ENCODE results near the gene FRMD4B. TPM values are rescaled to one million over a fixed set of nuclear protein-coding genes. Genes with fewer than 3 reads are reported as not detected.

Gene FRMD4B
- total RNA-seq, 4 donors from 2014 or later, result 9.3 to 54.5 (median 27.9) TPM

- DNase-seq, result no peak
Measured at GRCh38 chr3:69255928-69256327, 130.0 kb downstream of the FRMD4B start.

GRCh38 chr3:69254351-69254750 is 131.5 kb downstream of the FRMD4B start:
- no peaks in the 10 kb centered on the region for H3K4me1 ChIP-seq
- TF ChIP-seq CTCF (IDR thresholded peaks at IDR 0.05) (no peak), POLR2A (IDR thresholded peaks at IDR 0.05) (no peak)

More at GRCh38 chr3:69255928-69256327, 130.0 kb downstream of the FRMD4B start:
- Histone ChIP-seq H3K27ac (no peak overlapping the region), H3K36me3 (no peaks in the 10 kb centered on the region), H3K9me3 (no peaks in the 10 kb centered on the region), H3K4me3 (no peak overlapping the region), H3K4me1 (no peaks in the 10 kb centered on the region), H3K27me3 (no peaks in the 10 kb centered on the region)
- TF ChIP-seq CTCF (IDR thresholded peaks at IDR 0.05) (no peak), POLR2A (IDR thresholded peaks at IDR 0.05) (no peak)

GRCh38 chr3:69252631-69253030 is 133.3 kb downstream of the FRMD4B start:
- no peaks in the 10 kb centered on the region for H3K27me3 ChIP-seq
- TF ChIP-seq POLR2A (IDR thresholded peaks at IDR 0.05), result no peak
- no peak for TF ChIP-seq CTCF (IDR thresholded peaks at IDR 0.05)

More at GRCh38 chr3:69254351-69254750, 131.5 kb downstream of the FRMD4B start:
- Histone ChIP-seq H3K36me3 (no peaks in the 10 kb centered on the region), H3K9me3 (no peaks in the 10 kb centered on the region), H3K27ac (no peak overlapping the region), H3K27me3 (no peaks in the 10 kb centered on the region), H3K4me3 (no peak overlapping the region)
- no peak for DNase-seq

GRCh38 chr3:69252141-69252540 is 133.7 kb downstream of the FRMD4B start:
- TF ChIP-seq CTCF (IDR thresholded peaks at IDR 0.05) (no peak), POLR2A (IDR thresholded peaks at IDR 0.05) (no peak)

More at GRCh38 chr3:69252631-69253030, 133.3 kb downstream of the FRMD4B start:
- Histone ChIP-seq H3K4me3 (no peak overlapping the region), H3K4me1 (no peaks in the 10 kb centered on the region), H3K9me3 (no peaks in the 10 kb centered on the region), H3K36me3 (no peaks in the 10 kb centered on the region), H3K27ac (no peak overlapping the region)
- DNase-seq, result no peak

GRCh38 chr3:69251078-69251805 is 134.6 kb downstream of the FRMD4B start:
- Histone ChIP-seq H3K4me1 (no peaks in the 10 kb centered on the region), H3K9me3 (no peaks in the 10 kb centered on the region), H3K27me3 (no peaks in the 10 kb centered on the region), H3K4me3 (no peak overlapping the region), H3K27ac (no peak overlapping the region), H3K36me3 (no peaks in the 10 kb centered on the region)
- no peak for TF ChIP-seq POLR2A (IDR thresholded peaks at IDR 0.05)
- TF ChIP-seq CTCF (IDR thresholded peaks at IDR 0.05), result no peak
- DNase-seq, result no peak

More at GRCh38 chr3:69252141-69252540, 133.7 kb downstream of the FRMD4B start:
- Histone ChIP-seq H3K27me3 (no peaks in the 10 kb centered on the region), H3K36me3 (no peaks in the 10 kb centered on the region), H3K4me1 (no peaks in the 10 kb centered on the region), H3K9me3 (no peaks in the 10 kb centered on the region), H3K4me3 (no peak overlapping the region), H3K27ac (no peak overlapping the region)
- DNase-seq, result no peak
